GM23338 (cell line): ENCODE measurements around the gene MCC. TPM values are rescaled to one million over a fixed set of nuclear protein-coding genes. Genes with fewer than 3 reads are reported as not detected.

Experiments
- ATAC-seq: fragments of 200-7000 bp; cut with Tn5 transposase; 3 replicates; pipeline ENCODE4 v1.9.1; 2020
- DNase-seq: peaks from one replicate; pipeline ENCODE4 v3.0.0-alpha.2; 2015; ENCODE audit warnings: low spot score
- H2AFZ ChIP-seq: fragments of 200-600 bp; sonication (generic); 2 replicates; pipeline ENCODE4 v1.8.0; 2016; ENCODE audit warnings: antibody characterized with exemption, mild to moderate bottlenecking, moderate library complexity
- H3F3A ChIP-seq: fragments of 200-600 bp; sonication (generic); replicated peaks from 2 replicates; pipeline ENCODE4 v1.8.0; 2017; ENCODE audit warnings: antibody characterized with exemption, mixed run types, low read depth
- H3K27ac ChIP-seq: fragments of 200-600 bp; sonication (generic); 2 replicates; pipeline ENCODE4 v1.6.1; 2016; ENCODE audit warnings: low read depth
- H3K27me3 ChIP-seq: fragments of 200-600 bp; sonication (generic); 2 replicates; pipeline ENCODE4 v1.8.0; 2016; ENCODE audit warnings: mild to moderate bottlenecking, mixed run types, moderate library complexity; ENCODE audit not compliant: insufficient read depth
- H3K36me3 ChIP-seq: fragments of 200-600 bp; sonication (generic); 2 replicates; pipeline ENCODE4 v1.8.0; 2016; ENCODE audit warnings: mild to moderate bottlenecking; ENCODE audit not compliant: insufficient read depth
- H3K4me1 ChIP-seq: fragments of 200-600 bp; sonication (generic); 2 replicates; pipeline ENCODE4 v1.8.0; 2016; ENCODE audit warnings: mild to moderate bottlenecking, moderate library complexity; ENCODE audit not compliant: insufficient read depth
- H3K4me2 ChIP-seq: fragments of 200-600 bp; sonication (generic); 2 replicates; pipeline ENCODE4 v1.7.1; 2017; ENCODE audit warnings: mixed run types
- H3K4me3 ChIP-seq: fragments of 200-600 bp; sonication (generic); 2 replicates; pipeline ENCODE4 v1.6.1; 2016; ENCODE audit warnings: mixed run types
- H3K79me2 ChIP-seq: fragments of 200-600 bp; sonication (generic); replicated peaks from 2 replicates; pipeline ENCODE4 v1.8.0; 2017; ENCODE audit warnings: mild to moderate bottlenecking; ENCODE audit not compliant: insufficient read depth
- H3K9me2 ChIP-seq: fragments of 200-600 bp; sonication (generic); 2 replicates; pipeline ENCODE4 v1.8.0; 2017; ENCODE audit not compliant: insufficient read depth
- H4K20me1 ChIP-seq: fragments of 200-600 bp; sonication (generic); replicated peaks from 2 replicates; pipeline ENCODE4 v1.8.0; 2017; ENCODE audit warnings: mild to moderate bottlenecking; ENCODE audit not compliant: insufficient read depth
- H3K27ac Mint-ChIP-seq: 2 replicates; pipeline ENCODE4 v1.8.0; 2020; ENCODE audit warnings: inconsistent platforms, mild to moderate bottlenecking, moderate library complexity, mixed read lengths
- H3K27me3 Mint-ChIP-seq: 3 replicates; pipeline ENCODE4 v1.8.0; 2022; ENCODE audit warnings: low read depth, mild to moderate bottlenecking, moderate library complexity, mixed read lengths, inconsistent platforms; ENCODE audit not compliant: insufficient read depth, poor library complexity
- H3K36me3 Mint-ChIP-seq: 3 replicates; pipeline ENCODE4 v1.8.0; 2021; ENCODE audit warnings: low read depth, mild to moderate bottlenecking, inconsistent platforms, moderate library complexity, mixed read lengths
- H3K4me1 Mint-ChIP-seq: 3 replicates; pipeline ENCODE4 v1.8.0; 2020; ENCODE audit warnings: mild to moderate bottlenecking, inconsistent platforms, mixed read lengths
- H3K4me3 Mint-ChIP-seq: 3 replicates; pipeline ENCODE4 v1.8.0; 2021; ENCODE audit warnings: moderate library complexity, mild to moderate bottlenecking, inconsistent platforms, mixed read lengths
- H3K9me3 Mint-ChIP-seq: 3 replicates; pipeline ENCODE4 v1.8.0; 2020; ENCODE audit warnings: moderate library complexity, mild to moderate bottlenecking, inconsistent platforms, mixed read lengths
- CREB1 ChIP-seq: fragments of 250-450 bp; sonication (Bioruptor Pico); IDR thresholded peaks from 2 replicates; pipeline ENCODE4 v1.5.0; 2020; ENCODE audit warnings: low read depth, mild to moderate bottlenecking, moderate library complexity
- CTCF ChIP-seq, 2 experiments: fragments of 200-600 bp in 1 of 2; sonication (generic) in 1 of 2; conservative IDR thresholded peaks; 2 replicates each; pipeline versions ENCODE4 v1.5.1 to v1.6.1; 2016 to 2017; ENCODE audit warnings: antibody characterized with exemption in 2 of 2, low read depth in 2 of 2, mild to moderate bottlenecking in 2 of 2, moderate library complexity in 1 of 2
- ETS1 ChIP-seq: IDR thresholded peaks from 2 replicates; pipeline ENCODE4 v1.6.1; 2016; ENCODE audit warnings: antibody characterized with exemption
- EZH2 ChIP-seq: fragments of 200-600 bp; sonication (generic); IDR thresholded peaks from one replicate; pipeline ENCODE4 v1.8.0; 2017; ENCODE audit warnings: antibody characterized with exemption, mild to moderate bottlenecking, low read depth; ENCODE audit not compliant: unreplicated experiment
- EZH2phosphoT487 ChIP-seq: fragments of 200-600 bp; sonication (generic); IDR thresholded peaks from one replicate; pipeline ENCODE4 v1.8.1; 2018; ENCODE audit warnings: antibody characterized with exemption; ENCODE audit not compliant: unreplicated experiment
- JUNB ChIP-seq: IDR thresholded peaks from one replicate; pipeline ENCODE4 v1.6.1; 2016; ENCODE audit warnings: antibody characterized with exemption; ENCODE audit not compliant: unreplicated experiment
- NANOG ChIP-seq: IDR thresholded peaks from 2 replicates; pipeline ENCODE4 v1.6.1; 2016; ENCODE audit warnings: antibody characterized with exemption, borderline replicate concordance
- POLR2AphosphoS5 ChIP-seq: IDR thresholded peaks from 2 replicates; pipeline ENCODE4 v1.6.1; 2016; ENCODE audit warnings: antibody characterized with exemption, low read depth
- REST ChIP-seq: IDR thresholded peaks from one replicate; pipeline ENCODE4 v1.6.1; 2018; ENCODE audit warnings: antibody characterized with exemption; ENCODE audit not compliant: unreplicated experiment
- ZNF114 ChIP-seq: fragments of 250-450 bp; sonication (Bioruptor Pico); IDR thresholded peaks from 2 replicates; pipeline ENCODE4 v1.5.0; 2020; ENCODE audit warnings: mild to moderate bottlenecking, moderate library complexity
- ZNF331 ChIP-seq: fragments of 250-450 bp; sonication (Bioruptor Pico); IDR thresholded peaks from 2 replicates; pipeline ENCODE4 v1.5.0; 2020; ENCODE audit warnings: low read depth, mild to moderate bottlenecking, moderate library complexity
- polyA plus RNA-seq: library from polyadenylated mRNA; unstranded; fragments of >200 nt; fragmentation: Nextera tagmentation; extraction: Ambion mirVana; gene quantifications from 2 replicates; pipeline ENCODE4 v1.2.1, GENCODE V29; 2016
- total RNA-seq: library from RNA; depleted of rRNA; stranded (reverse); fragments of >200 nt; shearing (Covaris generic); gene quantifications from 2 replicates; pipeline ENCODE4 v1.2.3, GENCODE V29; 2014

MCC gene
- total and polyA plus RNA-seq, 2 experiments from 2014 or later, result 3.8 to 10.1 TPM

GRCh38 chr5:113390224-113390623, 98.0 kb downstream of the MCC start (continued):
- no peak for TF ChIP-seq ETS1
- TF ChIP-seq CREB1, result no peak
- no peak for TF ChIP-seq REST
- no peak for TF ChIP-seq POLR2AphosphoS5
- TF ChIP-seq CTCF (conservative IDR thresholded peaks at IDR 0.05; ENCODE audit: low read depth in 2 of 2), result no peak

- no peak for ATAC-seq
- Histone ChIP-seq H3F3A (no peaks in the 10 kb centered on the region), H3K9me2 (peaks cover 3% of the 10 kb centered on the region; the same call in 1 of the 2 replicates), H2AFZ (no peak overlapping the region), H3K4me1 (no peaks in the 10 kb centered on the region), H3K79me2 (no peaks in the 10 kb centered on the region), H3K27me3 (no peaks in the 10 kb centered on the region), H3K4me2 (no peak overlapping the region), H4K20me1 (no peaks in the 10 kb centered on the region), H3K27ac (no peak overlapping the region), H3K4me3 (no peak overlapping the region), H3K36me3 (no peaks in the 10 kb centered on the region)
- H3K4me1 Mint-ChIP-seq, result peaks cover 4% of the 10 kb centered on the region; the same call in 1 of the 3 replicates
- H3K9me3 Mint-ChIP-seq, result no peaks in the 10 kb centered on the region
- peaks cover 2% of the 10 kb centered on the region for H3K27me3 Mint-ChIP-seq
- H3K36me3 Mint-ChIP-seq, result no peaks in the 10 kb centered on the region
- H3K4me3 Mint-ChIP-seq, result no peak overlapping the region
- H3K27ac Mint-ChIP-seq, result no peak overlapping the region
- no peak for DNase-seq
- TF ChIP-seq ETS1 (no peak), EZH2phosphoT487 (no peak), CTCF (conservative IDR thresholded peaks at IDR 0.05; ENCODE audit: low read depth in 2 of 2) (no peak), POLR2AphosphoS5 (no peak), CREB1 (no peak), JUNB (no peak), NANOG (no peak), ZNF114 (no peak), ZNF331 (CRISPR knock-in tag) (no peak), REST (no peak), EZH2 (no peak)
Measured at GRCh38 chr5:113389116-113389515, 99.1 kb downstream of the MCC start.
